Measurements from ENCODE around the gene KHDC1. TPM values are rescaled to one million over a fixed set of nuclear protein-coding genes. Genes with fewer than 3 reads are reported as not detected.

The KHDC1 gene
- total RNA-seq, 1 experiment from 2014 or later = 7.7 TPM

DNA sequence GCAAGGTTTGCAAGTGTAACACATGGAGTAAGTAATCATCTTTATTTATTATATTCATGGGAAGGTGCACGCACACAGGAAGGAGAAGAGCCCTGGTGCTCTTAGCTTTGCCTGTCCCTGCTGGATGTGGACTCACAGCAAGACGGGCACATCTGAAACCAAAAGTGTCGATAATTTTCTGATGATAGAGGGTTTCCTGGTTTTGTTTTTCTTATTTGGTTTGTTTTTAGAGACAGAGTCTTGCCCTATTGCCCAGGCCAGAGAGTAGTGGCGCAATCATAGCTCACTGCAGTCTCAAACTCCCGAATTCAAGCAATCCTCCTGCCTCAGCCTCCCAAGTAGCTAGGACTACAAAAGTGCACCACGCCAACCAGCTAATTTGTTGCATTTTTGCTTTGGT lies 29.9 kb downstream of the KHDC1 start:
- no peak overlapping the region for H2BK20ac ChIP-seq (ENCODE audit: low read depth, low read length, poor library complexity, severe bottlenecking)
- H3K4me1 ChIP-seq (ENCODE audit: insufficient read depth, low read length) = no peaks in the 10 kb centered on the region
- H3K27me3 Mint-ChIP-seq (ENCODE audit: low read depth) = no peaks in the 10 kb centered on the region
- no peaks in the 10 kb centered on the region for H3K23me2 ChIP-seq (ENCODE audit: insufficient read length, low read depth, low read length, poor library complexity, severe bottlenecking)
- no peaks in the 10 kb centered on the region for H3K79me1 ChIP-seq (ENCODE audit: insufficient read depth, low read depth, low read length, poor library complexity, severe bottlenecking)
- no peaks in the 10 kb centered on the region for H3K79me2 ChIP-seq (ENCODE audit: insufficient read depth, low read length)
- DNase-seq = no peak
- no peak overlapping the region for H3K56ac ChIP-seq (ENCODE audit: insufficient read length, low read depth, low read length)
- no peaks in the 10 kb centered on the region for H3K36me3 Mint-ChIP-seq (ENCODE audit: insufficient read depth in 1 of 3, low read depth in 3 of 3)
- no peak overlapping the region for H3K4ac ChIP-seq (ENCODE audit: low read depth, low read length)
- no peak overlapping the region for H3T11ph ChIP-seq (ENCODE audit: low read length)
- no peaks in the 10 kb centered on the region for H3K27me3 ChIP-seq (ENCODE audit: insufficient read depth, low read length)
- no peak overlapping the region for H2AK5ac ChIP-seq (ENCODE audit: insufficient read length, low read length)
- H3K27ac ChIP-seq (ENCODE audit: insufficient read length, low read depth, low read length) = no peak overlapping the region
- H3K14ac ChIP-seq (ENCODE audit: insufficient read depth, low read length) = no peak overlapping the region
- peaks cover 0 to 5% of the 10 kb centered on the region in 2 experiments; a peak in 2 of 4 replicates for H3K4me1 Mint-ChIP-seq
- H2BK120ac ChIP-seq (ENCODE audit: low read depth, low read length, poor library complexity, severe bottlenecking) = no peak overlapping the region
- no peak overlapping the region for H3K4me3 Mint-ChIP-seq
- H3K18ac ChIP-seq (ENCODE audit: insufficient read length, low read depth, low read length) = no peak overlapping the region
- no peak overlapping the region for H2BK5ac ChIP-seq (ENCODE audit: insufficient read length, low read length)
- H3K23ac ChIP-seq (ENCODE audit: insufficient read length, low read depth, low read length) = no peak overlapping the region
- H3K27ac Mint-ChIP-seq = peak overlapping the region in 1 of 3 experiments; percentile 53; a peak in 1 of 7 replicates
- H4K91ac ChIP-seq (ENCODE audit: insufficient read length, low read depth, low read length) = no peak overlapping the region
- no peak overlapping the region for H3K4me2 ChIP-seq (ENCODE audit: insufficient read depth, insufficient read length, low read length)
- H4K5ac ChIP-seq (ENCODE audit: insufficient read length, low read depth, low read length) = no peak overlapping the region
- H3K9ac ChIP-seq (ENCODE audit: extremely low read depth, insufficient read length, low read length) = no peak overlapping the region
- no peaks in the 10 kb centered on the region for H3K9me3 Mint-ChIP-seq
- no peaks in the 10 kb centered on the region for H3K9me3 ChIP-seq (ENCODE audit: control insufficient read depth, low read depth, low read length)
- no CpG with 5 or more reads among the region's 6 CpGs for WGBS (ENCODE audit: extremely low coverage, insufficient read length, low lambda C conversion rate)
- H2AFZ ChIP-seq (ENCODE audit: low read length) = no peak overlapping the region
- H4K8ac ChIP-seq (replicated peaks; ENCODE audit: insufficient read length, low read depth, low read length) = no peak overlapping the region
- H4K20me1 ChIP-seq (ENCODE audit: control insufficient read depth, insufficient read depth, insufficient read length) = no peaks in the 10 kb centered on the region
- no peak overlapping the region for H2BK12ac ChIP-seq (ENCODE audit: insufficient read length, low read depth, low read length)
- H2BK15ac ChIP-seq (ENCODE audit: low read depth, low read length) = no peak overlapping the region
- TF ChIP-seq CTCF (conservative IDR thresholded peaks at IDR 0.05) = no peak
